Thyroid gland (tissue), 4 donors: ENCODE data around the gene GCN1. TPM values are rescaled to one million over a fixed set of nuclear protein-coding genes. Genes with fewer than 3 reads are reported as not detected.

Source experiments
- DNase-seq, 2 donors: peaks; one replicate each; pipeline ENCODE4 v3.0.0-alpha.2; 2019
- H3K27ac ChIP-seq, 3 donors: fragments of 200-600 bp; sonication (generic); 1 replicate in 2 of 3; 2 replicates in 1 of 3; pipeline ENCODE4 v1.5.1; 2016 to 2019; ENCODE audit warnings: mild to moderate bottlenecking in 1 of 3, moderate library complexity in 1 of 3
- H3K27me3 ChIP-seq: fragments of 200-600 bp; sonication (generic); one replicate; pipeline ENCODE4 v1.5.1; 2019
- H3K36me3 ChIP-seq, 2 donors: fragments of 200-600 bp; sonication (generic); one replicate each; pipeline ENCODE4 v1.5.1; 2016 to 2019
- H3K4me1 ChIP-seq, 2 donors: fragments of 200-600 bp; sonication (generic); one replicate each; pipeline ENCODE4 v1.5.1; 2017 to 2019
- H3K4me3 ChIP-seq, 3 donors: fragments of 200-600 bp; sonication (generic); replicated peaks in 1 of 3; 1 replicate in 2 of 3; 2 replicates in 1 of 3; pipeline ENCODE4 v1.5.1; 2016; ENCODE audit warnings: mild to moderate bottlenecking in 1 of 3
- H3K9me3 ChIP-seq: fragments of 200-600 bp; sonication (generic); one replicate; pipeline ENCODE4 v1.5.1; 2017
- CTCF ChIP-seq, 6 experiments: fragments of 200-600 bp in 3 of 6; fragments of 450-650 bp in 3 of 6; sonication (generic) in 3 of 6; IDR thresholded peaks; one replicate each; pipeline ENCODE4 v1.5.1; 2016 to 2019; ENCODE audit warnings: antibody characterized with exemption in 6 of 6, mild to moderate bottlenecking in 2 of 6, inconsistent platforms in 1 of 6, moderate library complexity in 1 of 6
- POLR2A ChIP-seq, 2 donors: fragments of 450-650 bp; IDR thresholded peaks; one replicate each; pipeline ENCODE4 v1.6.1; 2017; ENCODE audit warnings: antibody characterized with exemption in 2 of 2, mild to moderate bottlenecking in 2 of 2, moderate library complexity in 1 of 2
- WGBS, 2 donors: methylation state at CpG; one replicate each; pipeline ENCODE4 v1.1.5; 2017; 5-methylcytosine and 5-hydroxymethylcytosine counted together
- intact Hi-C: fragments of 100-400 bp; cut with DNase I; formaldehyde crosslinking; loops from one replicate; pipeline ENCODE4 v1.15.1; 2023
- total RNA-seq, 4 donors: library from RNA; depleted of rRNA; stranded (reverse); fragments of >200 nt; gene quantifications; one replicate each; pipeline ENCODE4 v1.2.3, GENCODE V29; 2016

Gene GCN1
- total RNA-seq, 4 donors from 2014 or later, result 44.6 to 111 (median 73.6) TPM

DNA sequence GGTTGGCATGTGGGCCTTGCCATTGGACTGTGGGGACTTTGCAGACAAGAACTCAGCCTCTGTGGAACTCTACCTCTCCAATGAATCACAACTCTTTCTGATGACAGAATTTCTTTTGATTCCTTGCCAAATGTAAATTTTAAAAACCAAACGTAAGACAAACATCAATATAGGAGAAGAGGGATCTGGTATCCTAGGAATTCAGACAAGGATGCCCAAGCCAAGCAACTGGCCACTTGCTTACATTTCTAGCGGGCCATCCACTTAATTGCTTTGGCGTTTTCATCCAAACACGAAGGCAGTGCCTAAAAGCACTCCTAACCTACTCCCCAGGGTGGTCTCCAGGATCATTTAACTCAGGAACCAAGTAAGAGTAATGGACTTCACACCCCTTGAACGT lies 54.6 kb downstream of the GCN1 start:
- no peak for TF ChIP-seq CTCF (IDR thresholded peaks at IDR 0.05)
- no peak for TF ChIP-seq POLR2A (IDR thresholded peaks at IDR 0.05)
- WGBS, 2 donors, result 78% methylated on average over 5 of the region's 5 CpGs
- no peak overlapping the region for H3K27ac ChIP-seq
- no peak for DNase-seq
- no peaks in the 10 kb centered on the region for H3K27me3 ChIP-seq
- H3K36me3 ChIP-seq, result peaks cover 86 to 95% of the 10 kb centered on the region in 2 donors
- H3K4me3 ChIP-seq, result no peak overlapping the region
- intact Hi-C loops, result no loop called here
- H3K9me3 ChIP-seq, result no peaks in the 10 kb centered on the region
- no peaks in the 10 kb centered on the region for H3K4me1 ChIP-seq

DNA sequence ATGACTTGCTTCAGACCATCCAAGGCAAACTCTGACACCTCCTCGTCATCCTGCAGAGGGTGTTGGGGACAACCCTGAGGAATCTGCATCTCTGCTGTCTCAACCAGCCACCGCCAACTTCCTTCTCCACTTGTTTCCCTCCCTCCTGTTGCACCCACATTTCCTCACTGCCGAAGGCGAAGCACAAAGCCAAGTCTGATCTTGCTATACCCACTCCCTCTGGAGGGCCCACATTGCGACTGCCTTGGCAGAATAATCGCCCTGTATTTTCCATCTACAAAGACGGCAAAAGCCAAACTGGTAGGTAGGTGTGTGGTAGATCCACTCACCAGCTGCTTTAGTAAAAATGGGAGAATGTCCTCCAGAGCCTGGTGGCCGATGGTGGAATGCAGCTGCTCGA lies 56.1 kb downstream of the GCN1 start:
- TF ChIP-seq CTCF (IDR thresholded peaks at IDR 0.05) (no peak), POLR2A (IDR thresholded peaks at IDR 0.05) (no peak)
- intact Hi-C loops, result no loop called here

DNA sequence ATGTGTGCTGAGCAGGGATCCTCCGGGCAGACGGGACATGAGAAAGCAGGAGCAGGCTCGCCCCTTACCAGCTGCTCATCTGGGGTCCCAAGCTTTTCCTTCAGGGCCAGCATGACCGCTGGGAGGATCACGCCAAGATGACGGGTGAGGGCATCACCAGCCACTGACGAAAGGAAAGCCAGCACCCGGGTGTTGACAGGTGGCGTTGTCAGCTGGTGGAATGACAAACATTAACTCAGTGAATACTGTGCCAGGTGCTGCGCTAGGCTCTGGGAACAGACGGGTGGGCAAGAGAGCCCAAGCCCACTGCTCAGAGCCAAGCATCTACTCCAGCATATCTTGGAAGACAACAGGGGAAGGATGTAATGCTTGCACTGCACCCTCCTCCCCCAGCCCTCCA lies 56.7 kb downstream of the GCN1 start:
- Histone ChIP-seq H3K27ac (no peak overlapping the region), H3K4me1 (no peaks in the 10 kb centered on the region), H3K9me3 (no peaks in the 10 kb centered on the region), H3K36me3 (peaks cover 96% of the 10 kb centered on the region in 2 donors), H3K4me3 (no peak overlapping the region), H3K27me3 (no peaks in the 10 kb centered on the region)
- TF ChIP-seq CTCF (IDR thresholded peaks at IDR 0.05) (no peak), POLR2A (IDR thresholded peaks at IDR 0.05) (no peak)
- intact Hi-C loops, result no loop called here
- no peak for DNase-seq
- WGBS, 2 donors, result 96 to 99% methylated on average over 6 to 9 of the region's 11 CpGs

More for the DNA sequence above, 56.1 kb downstream of the GCN1 start:
- H3K4me1 ChIP-seq, result no peaks in the 10 kb centered on the region
- H3K4me3 ChIP-seq, result no peak overlapping the region
- H3K27me3 ChIP-seq, result no peaks in the 10 kb centered on the region
- H3K27ac ChIP-seq, result no peak overlapping the region
- H3K36me3 ChIP-seq, result peaks cover 91 to 96% of the 10 kb centered on the region in 2 donors
- DNase-seq, result no peak
- WGBS, 2 donors, result 96 to 98% methylated on average over 9 of the region's 9 CpGs
- H3K9me3 ChIP-seq, result no peaks in the 10 kb centered on the region

GRCh38 chr12:120136093-120136770 lies 58.3 kb downstream of the GCN1 start:
- Histone ChIP-seq H3K9me3 (no peaks in the 10 kb centered on the region), H3K36me3 (peaks cover 96% of the 10 kb centered on the region in 2 donors), H3K27me3 (no peaks in the 10 kb centered on the region), H3K4me3 (no peak overlapping the region), H3K4me1 (no peaks in the 10 kb centered on the region), H3K27ac (no peak overlapping the region)
- DNase-seq, result no peak
- intact Hi-C loops, result no loop called here
- WGBS, 2 donors, result 89% methylated on average over 11 of the region's 11 CpGs
- TF ChIP-seq POLR2A (IDR thresholded peaks at IDR 0.05), result no peak
- no peak for TF ChIP-seq CTCF (IDR thresholded peaks at IDR 0.05)

DNA sequence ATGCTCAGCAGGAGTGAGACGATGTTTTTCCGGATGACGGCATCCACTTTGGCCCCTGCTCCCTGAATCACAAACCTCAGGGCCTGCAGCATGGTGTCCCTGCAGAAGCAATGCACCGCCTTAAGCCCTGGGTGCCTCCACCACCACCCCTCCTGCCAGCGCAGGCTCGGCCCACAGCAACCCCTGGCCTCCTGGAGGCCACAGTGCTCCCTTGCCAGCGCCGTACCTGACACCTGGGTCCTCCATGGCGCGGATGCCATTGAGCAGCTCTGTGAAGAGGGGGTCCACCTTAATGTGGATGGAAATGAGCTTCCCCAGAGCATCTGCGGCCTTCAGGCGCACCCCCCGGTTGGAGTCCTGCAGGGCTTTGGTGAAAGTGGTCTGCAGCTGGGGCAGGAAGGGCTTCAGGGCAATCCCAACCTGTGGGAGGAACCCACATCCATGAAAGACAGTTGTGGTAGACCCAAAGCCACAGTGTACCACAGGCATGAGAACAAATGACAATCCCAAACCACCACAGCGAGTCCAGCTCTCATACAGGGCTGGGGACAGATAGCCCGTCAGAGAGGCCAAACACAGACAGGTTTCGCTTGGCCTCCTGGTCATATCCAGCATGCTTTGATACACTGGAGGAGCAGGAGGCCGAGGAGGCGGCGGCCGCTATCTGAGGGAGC lies 60.1 kb downstream of the GCN1 start:
- Histone ChIP-seq H3K4me3 (no peak overlapping the region), H3K4me1 (no peaks in the 10 kb centered on the region), H3K36me3 (peaks cover 98 to 99% of the 10 kb centered on the region in 2 donors), H3K9me3 (no peaks in the 10 kb centered on the region), H3K27me3 (no peaks in the 10 kb centered on the region), H3K27ac (no peak overlapping the region)
- DNase-seq, result no peak
- no peak for TF ChIP-seq CTCF (IDR thresholded peaks at IDR 0.05)
- no peak for TF ChIP-seq POLR2A (IDR thresholded peaks at IDR 0.05)
- 98 to 99% methylated on average over 14 of the region's 20 CpGs for WGBS, 2 donors
- intact Hi-C loops, result no loop called here
